K562 (cell line): Measurements from ENCODE around the gene TRIM34. TPM values are rescaled to one million over a fixed set of nuclear protein-coding genes. Genes with fewer than 3 reads are reported as not detected.

Experiments used
- FOXA3 ChIP-seq, 2 experiments: fragments of 450-650 bp in 1 of 2; sonication (generic) in 1 of 2; formaldehyde crosslinking; IDR thresholded peaks in 1 of 2; conservative IDR thresholded peaks in 1 of 2; 2 replicates each; pipeline versions ENCODE4 v1.4.0 to v1.8.0; 2020 to 2022; ENCODE audit warnings: mild to moderate bottlenecking in 2 of 2, missing genetic modification reagents in 1 of 2
- GTF2F1 ChIP-seq: IDR thresholded peaks from 2 replicates; pipeline ENCODE4 v1.6.1; 2011; ENCODE audit warnings: low read depth, low read length, improper control_type of control experiment
- HMGN3 ChIP-seq: IDR thresholded peaks from 2 replicates; pipeline ENCODE4 v1.6.1; 2011; ENCODE audit warnings: borderline replicate concordance, low read depth, mild to moderate bottlenecking, mixed read lengths, low read length; ENCODE audit not compliant: insufficient read length; ENCODE audit errors: extremely low read depth
- NR2C2 ChIP-seq, 2 experiments: fragments of 200-800 bp in 1 of 2; sonication (Bioruptor generic) in 1 of 2; sonication (generic) in 1 of 2; formaldehyde crosslinking in 1 of 2; IDR thresholded peaks; 2 replicates each; pipeline versions ENCODE4 v1.6.1 to v1.8.0; 2016 to 2022; ENCODE audit warnings: mild to moderate bottlenecking in 1 of 2, missing compliant biosample characterization in 1 of 2, missing genetic modification characterization in 1 of 2, missing genetic modification reagents in 1 of 2
- POLR2AphosphoS5 ChIP-seq: IDR thresholded peaks from 2 replicates; pipeline ENCODE4 v1.6.1; 2011; ENCODE audit warnings: mild to moderate bottlenecking, low read depth, low read length, moderate library complexity; ENCODE audit not compliant: control insufficient read depth, insufficient read depth
- SMARCC2 ChIP-seq: fragments of 450-650 bp; IDR thresholded peaks from 2 replicates; pipeline ENCODE4 v1.6.1; 2017; ENCODE audit warnings: antibody characterized with exemption, moderate library complexity, mild to moderate bottlenecking, low read depth
- ZNF217 ChIP-seq: sonication (generic); formaldehyde crosslinking; IDR thresholded peaks from 2 replicates; pipeline ENCODE4 v1.8.0; 2022; ENCODE audit warnings: mild to moderate bottlenecking, missing genetic modification reagents
- polyA plus RNA-seq, 8 experiments: library from polyadenylated mRNA; depleted of rRNA in 4 of 8; stranded (reverse) in 5 of 8; unstranded in 3 of 8; fragments of >200 nt; fragmentation: Nextera tagmentation in 2 of 8; fragmentation: Illumina TruSeq in 1 of 8; extraction: Ambion mirVana in 2 of 8; extraction: Trizol in 1 of 8; gene quantifications; 2 replicates each; pipeline versions ENCODE4 v1.2.1 to v1.2.3, GENCODE V29; 2011 to 2014; ENCODE audit warnings: inconsistent platforms in 1 of 8, missing spikeins in 1 of 8
- total RNA-seq, 7 experiments: library from RNA; depleted of rRNA in 6 of 7; stranded (reverse); fragments of >200 nt in 6 of 7; fragmentation: Illumina TruSeq in 2 of 7; extraction: Trizol in 2 of 7; gene quantifications; 2 replicates each; pipeline versions ENCODE4 v1.2.1 to v1.2.3, GENCODE V29; 2011 to 2021; ENCODE audit warnings: low replicate concordance in 1 of 7
- TF ChIP-seq, protein P1 (sequence below): fragments of 200-600 bp; sonication (generic); IDR thresholded peaks from one replicate; pipeline ENCODE4 v1.6.1; 2012; ENCODE audit warnings: mild to moderate bottlenecking, low read depth, low read length, inconsistent platforms
- TF ChIP-seq, protein P2 (sequence below), 2 experiments: fragments of 150-350 bp in 1 of 2; IDR thresholded peaks; 2 replicates each; pipeline ENCODE4 v1.6.1; 2012 to 2016; ENCODE audit warnings: low read depth in 2 of 2, low read length in 2 of 2, mild to moderate bottlenecking in 1 of 2, moderate library complexity in 1 of 2

TRIM34 gene
- total and polyA plus RNA-seq, 9 of the 15 experiments (the other 6 are each of a cell fraction or from before 2014, with no cell fraction given), result 0.31 to 2.9 (median 1.3) TPM

DNA sequence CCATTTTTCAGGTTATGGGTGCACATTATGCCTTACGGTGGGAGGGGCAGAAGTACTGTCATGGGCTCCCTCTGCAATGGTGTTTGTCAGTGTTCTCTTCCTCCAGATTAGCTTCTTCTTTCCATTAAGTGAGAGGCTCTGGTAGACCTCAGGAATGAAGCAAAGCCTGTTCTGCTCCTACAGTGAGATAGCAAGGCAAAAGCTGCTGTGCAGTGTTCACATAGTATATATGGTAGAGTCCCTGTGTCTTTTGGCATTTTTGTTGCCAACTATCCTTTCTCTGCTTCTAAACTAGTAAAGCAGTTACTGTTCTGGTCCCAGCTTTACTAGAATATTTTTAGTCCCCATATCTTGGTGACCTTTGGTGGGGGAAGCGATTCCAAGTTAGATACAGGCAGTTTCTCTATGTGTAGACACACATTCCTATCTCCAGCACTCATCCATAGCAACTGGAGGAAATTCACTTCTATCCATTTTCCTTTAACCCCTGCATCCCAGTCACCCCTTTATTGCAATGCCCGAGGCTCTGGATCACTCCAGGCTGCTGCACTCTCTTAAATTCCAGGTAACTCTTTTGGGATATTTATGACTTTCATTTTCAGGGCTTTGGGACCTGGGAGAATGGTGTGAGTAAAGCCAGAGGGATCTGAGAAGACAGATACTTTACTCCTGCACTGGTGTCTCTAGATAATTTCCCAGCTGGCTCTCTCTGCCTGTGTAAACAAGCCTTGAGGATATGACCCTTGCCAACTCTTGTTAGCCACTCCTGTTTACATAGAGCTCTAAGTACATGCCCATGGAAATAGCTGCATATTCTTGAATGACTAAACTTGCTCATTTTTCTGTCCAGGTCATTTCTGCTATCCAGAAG lies 3.9 kb upstream of the TRIM34 start (continued):
- TF ChIP-seq, protein P1, sequence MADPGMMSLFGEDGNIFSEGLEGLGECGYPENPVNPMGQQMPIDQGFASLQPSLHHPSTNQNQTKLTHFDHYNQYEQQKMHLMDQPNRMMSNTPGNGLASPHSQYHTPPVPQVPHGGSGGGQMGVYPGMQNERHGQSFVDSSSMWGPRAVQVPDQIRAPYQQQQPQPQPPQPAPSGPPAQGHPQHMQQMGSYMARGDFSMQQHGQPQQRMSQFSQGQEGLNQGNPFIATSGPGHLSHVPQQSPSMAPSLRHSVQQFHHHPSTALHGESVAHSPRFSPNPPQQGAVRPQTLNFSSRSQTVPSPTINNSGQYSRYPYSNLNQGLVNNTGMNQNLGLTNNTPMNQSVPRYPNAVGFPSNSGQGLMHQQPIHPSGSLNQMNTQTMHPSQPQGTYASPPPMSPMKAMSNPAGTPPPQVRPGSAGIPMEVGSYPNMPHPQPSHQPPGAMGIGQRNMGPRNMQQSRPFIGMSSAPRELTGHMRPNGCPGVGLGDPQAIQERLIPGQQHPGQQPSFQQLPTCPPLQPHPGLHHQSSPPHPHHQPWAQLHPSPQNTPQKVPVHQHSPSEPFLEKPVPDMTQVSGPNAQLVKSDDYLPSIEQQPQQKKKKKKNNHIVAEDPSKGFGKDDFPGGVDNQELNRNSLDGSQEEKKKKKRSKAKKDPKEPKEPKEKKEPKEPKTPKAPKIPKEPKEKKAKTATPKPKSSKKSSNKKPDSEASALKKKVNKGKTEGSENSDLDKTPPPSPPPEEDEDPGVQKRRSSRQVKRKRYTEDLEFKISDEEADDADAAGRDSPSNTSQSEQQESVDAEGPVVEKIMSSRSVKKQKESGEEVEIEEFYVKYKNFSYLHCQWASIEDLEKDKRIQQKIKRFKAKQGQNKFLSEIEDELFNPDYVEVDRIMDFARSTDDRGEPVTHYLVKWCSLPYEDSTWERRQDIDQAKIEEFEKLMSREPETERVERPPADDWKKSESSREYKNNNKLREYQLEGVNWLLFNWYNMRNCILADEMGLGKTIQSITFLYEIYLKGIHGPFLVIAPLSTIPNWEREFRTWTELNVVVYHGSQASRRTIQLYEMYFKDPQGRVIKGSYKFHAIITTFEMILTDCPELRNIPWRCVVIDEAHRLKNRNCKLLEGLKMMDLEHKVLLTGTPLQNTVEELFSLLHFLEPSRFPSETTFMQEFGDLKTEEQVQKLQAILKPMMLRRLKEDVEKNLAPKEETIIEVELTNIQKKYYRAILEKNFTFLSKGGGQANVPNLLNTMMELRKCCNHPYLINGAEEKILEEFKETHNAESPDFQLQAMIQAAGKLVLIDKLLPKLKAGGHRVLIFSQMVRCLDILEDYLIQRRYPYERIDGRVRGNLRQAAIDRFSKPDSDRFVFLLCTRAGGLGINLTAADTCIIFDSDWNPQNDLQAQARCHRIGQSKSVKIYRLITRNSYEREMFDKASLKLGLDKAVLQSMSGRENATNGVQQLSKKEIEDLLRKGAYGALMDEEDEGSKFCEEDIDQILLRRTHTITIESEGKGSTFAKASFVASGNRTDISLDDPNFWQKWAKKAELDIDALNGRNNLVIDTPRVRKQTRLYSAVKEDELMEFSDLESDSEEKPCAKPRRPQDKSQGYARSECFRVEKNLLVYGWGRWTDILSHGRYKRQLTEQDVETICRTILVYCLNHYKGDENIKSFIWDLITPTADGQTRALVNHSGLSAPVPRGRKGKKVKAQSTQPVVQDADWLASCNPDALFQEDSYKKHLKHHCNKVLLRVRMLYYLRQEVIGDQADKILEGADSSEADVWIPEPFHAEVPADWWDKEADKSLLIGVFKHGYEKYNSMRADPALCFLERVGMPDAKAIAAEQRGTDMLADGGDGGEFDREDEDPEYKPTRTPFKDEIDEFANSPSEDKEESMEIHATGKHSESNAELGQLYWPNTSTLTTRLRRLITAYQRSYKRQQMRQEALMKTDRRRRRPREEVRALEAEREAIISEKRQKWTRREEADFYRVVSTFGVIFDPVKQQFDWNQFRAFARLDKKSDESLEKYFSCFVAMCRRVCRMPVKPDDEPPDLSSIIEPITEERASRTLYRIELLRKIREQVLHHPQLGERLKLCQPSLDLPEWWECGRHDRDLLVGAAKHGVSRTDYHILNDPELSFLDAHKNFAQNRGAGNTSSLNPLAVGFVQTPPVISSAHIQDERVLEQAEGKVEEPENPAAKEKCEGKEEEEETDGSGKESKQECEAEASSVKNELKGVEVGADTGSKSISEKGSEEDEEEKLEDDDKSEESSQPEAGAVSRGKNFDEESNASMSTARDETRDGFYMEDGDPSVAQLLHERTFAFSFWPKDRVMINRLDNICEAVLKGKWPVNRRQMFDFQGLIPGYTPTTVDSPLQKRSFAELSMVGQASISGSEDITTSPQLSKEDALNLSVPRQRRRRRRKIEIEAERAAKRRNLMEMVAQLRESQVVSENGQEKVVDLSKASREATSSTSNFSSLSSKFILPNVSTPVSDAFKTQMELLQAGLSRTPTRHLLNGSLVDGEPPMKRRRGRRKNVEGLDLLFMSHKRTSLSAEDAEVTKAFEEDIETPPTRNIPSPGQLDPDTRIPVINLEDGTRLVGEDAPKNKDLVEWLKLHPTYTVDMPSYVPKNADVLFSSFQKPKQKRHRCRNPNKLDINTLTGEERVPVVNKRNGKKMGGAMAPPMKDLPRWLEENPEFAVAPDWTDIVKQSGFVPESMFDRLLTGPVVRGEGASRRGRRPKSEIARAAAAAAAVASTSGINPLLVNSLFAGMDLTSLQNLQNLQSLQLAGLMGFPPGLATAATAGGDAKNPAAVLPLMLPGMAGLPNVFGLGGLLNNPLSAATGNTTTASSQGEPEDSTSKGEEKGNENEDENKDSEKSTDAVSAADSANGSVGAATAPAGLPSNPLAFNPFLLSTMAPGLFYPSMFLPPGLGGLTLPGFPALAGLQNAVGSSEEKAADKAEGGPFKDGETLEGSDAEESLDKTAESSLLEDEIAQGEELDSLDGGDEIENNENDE, result no peak
- no peak for TF ChIP-seq ZNF217 (CRISPR knock-in tag)
- no peak for TF ChIP-seq SMARCC2
- no peak for TF ChIP-seq HMGN3
- TF ChIP-seq NR2C2 (CRISPR knock-in tag; IDR thresholded peaks at IDR 0.05), result no peak
- TF ChIP-seq NR2C2 (tag; IDR thresholded peaks at IDR 0.05), result no peak; the same call in 1 of the 2 replicates
- TF ChIP-seq GTF2F1, result no peak
- peak; percentile 98 to 99 for TF ChIP-seq FOXA3 (CRISPR knock-in tag; conservative IDR thresholded peaks at IDR 0.05 in 1 of 2, IDR thresholded peaks at IDR 0.05 in 1 of 2)
- TF ChIP-seq, protein P2, sequence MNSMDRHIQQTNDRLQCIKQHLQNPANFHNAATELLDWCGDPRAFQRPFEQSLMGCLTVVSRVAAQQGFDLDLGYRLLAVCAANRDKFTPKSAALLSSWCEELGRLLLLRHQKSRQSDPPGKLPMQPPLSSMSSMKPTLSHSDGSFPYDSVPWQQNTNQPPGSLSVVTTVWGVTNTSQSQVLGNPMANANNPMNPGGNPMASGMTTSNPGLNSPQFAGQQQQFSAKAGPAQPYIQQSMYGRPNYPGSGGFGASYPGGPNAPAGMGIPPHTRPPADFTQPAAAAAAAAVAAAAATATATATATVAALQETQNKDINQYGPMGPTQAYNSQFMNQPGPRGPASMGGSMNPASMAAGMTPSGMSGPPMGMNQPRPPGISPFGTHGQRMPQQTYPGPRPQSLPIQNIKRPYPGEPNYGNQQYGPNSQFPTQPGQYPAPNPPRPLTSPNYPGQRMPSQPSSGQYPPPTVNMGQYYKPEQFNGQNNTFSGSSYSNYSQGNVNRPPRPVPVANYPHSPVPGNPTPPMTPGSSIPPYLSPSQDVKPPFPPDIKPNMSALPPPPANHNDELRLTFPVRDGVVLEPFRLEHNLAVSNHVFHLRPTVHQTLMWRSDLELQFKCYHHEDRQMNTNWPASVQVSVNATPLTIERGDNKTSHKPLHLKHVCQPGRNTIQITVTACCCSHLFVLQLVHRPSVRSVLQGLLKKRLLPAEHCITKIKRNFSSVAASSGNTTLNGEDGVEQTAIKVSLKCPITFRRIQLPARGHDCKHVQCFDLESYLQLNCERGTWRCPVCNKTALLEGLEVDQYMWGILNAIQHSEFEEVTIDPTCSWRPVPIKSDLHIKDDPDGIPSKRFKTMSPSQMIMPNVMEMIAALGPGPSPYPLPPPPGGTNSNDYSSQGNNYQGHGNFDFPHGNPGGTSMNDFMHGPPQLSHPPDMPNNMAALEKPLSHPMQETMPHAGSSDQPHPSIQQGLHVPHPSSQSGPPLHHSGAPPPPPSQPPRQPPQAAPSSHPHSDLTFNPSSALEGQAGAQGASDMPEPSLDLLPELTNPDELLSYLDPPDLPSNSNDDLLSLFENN (IDR thresholded peaks at IDR 0.05; ENCODE audit: low read depth in 2 of 2, low read length in 2 of 2), result no peak
- peak; percentile 40; the same call in 1 of the 2 replicates for TF ChIP-seq POLR2AphosphoS5
